ENCODE data around the gene PDP2.
A peak's percentile ranks its signal among the peaks of the same experiment; 100 is the strongest.
"Not testable (repeated sequence)": the region's sequence is repeated elsewhere in the genome, so short reads cannot be mapped to it uniquely, and the experiment has no call there.

Gene PDP2

DNA sequence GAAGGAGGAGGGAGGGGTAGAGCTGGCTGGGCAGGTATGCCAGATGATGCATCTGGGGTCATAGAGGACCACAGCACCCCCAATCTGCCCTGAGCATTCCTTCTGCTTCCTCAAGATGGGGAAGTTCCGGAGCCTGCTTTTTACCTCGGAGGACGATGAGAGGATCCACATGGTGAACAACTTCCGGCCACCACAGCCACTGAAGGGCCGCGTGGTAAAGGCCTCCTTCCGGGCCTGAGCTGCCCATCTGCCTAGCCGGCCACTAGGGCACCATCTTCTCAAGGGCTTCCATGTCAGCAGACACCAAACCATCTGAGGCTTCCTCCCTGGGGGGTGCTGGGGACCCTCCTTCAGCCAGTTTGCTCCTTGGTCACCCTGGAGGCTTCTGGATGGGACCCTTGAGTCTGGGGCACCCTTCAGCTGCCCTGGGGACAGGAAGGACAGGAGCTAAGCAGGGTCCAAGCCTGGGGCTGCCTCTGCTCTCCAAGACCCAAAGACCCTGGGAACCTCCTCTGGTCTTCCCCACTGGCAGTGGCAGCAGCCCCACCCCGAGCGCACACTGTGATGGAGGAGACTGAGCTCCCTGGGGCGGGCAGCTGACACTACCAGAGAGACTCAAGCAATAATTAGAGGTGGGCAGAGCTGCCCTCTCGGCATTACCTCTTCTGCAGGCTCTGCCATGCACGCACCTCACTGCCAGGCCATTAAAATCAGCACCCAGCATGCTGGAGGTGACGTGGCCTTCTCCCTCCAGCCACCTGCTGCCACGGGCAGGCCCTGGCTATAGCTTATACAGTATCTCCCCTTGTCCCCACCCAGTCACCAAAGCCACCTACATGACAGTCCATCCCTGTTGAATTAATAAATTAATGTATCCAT, 26.8 kb upstream of the PDP2 start:
- no peak for DNase-seq

DNA sequence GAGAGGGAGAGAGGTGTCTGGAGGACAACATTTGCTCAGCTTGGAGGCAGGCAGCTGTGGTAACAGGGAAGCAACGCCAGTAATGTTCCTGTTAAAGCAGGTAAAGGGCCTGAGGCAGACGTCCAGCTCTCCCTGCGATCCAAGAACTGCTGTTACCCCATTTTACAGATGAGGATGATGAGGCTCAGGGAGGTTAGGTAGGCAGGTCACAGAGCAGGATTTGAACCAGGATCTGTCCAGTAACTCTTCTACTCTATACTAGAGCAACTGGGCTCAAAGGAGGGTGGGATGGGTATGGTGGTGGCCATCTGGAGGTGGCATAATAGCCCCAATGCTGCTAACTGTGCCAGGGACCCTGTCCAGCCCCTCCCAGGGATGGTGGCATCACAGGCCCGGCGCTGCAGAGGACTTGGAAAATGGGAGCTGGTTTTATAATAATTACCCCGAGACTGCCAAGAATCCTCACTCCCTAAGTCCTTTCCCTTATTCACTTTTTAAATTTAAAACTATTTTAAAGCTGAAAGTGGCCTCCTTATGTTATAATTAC, 24.1 kb upstream of the PDP2 start:
- DNase-seq: no peak

DNA sequence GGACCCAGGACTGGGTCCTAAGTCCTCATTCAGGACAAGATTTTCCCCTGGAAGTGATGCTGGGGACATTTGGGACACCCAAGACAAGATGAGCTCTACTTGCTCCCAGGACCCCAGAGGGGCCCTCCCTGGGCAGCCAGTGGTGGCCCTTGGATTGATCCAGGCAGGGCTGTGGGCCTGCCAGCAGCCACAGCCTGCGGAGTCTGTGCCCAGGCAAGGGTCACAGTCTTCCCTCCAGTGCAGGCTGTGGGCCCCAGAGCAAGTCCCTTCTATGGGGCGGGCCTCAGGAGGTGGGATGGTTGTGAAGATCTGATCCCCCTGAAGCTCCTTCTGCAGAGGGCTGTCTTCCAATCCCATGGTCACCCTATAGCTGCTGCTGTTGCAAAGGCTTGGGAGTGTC, 23.5 kb upstream of the PDP2 start:
- DNase-seq: no peak

DNA sequence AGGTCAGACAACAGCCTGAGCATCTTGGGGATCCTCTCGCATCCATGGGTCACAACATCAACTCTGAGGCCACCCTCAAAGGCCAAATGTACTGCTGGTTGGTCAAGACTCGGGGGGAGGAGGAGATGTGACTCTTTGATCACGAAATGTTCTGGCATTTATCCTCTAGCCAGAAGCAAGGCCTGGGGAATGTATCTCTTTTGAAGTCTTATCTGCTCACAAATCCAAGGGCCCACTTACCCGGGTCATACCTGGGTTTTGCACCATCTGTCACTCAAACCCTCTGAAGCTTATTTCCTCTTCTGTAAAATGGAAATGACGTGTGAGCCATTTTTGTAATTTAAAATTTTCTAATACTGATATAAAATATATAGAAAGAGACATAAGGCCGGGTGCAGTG, 22.9 kb upstream of the PDP2 start:
- DNase-seq: no peak

DNA sequence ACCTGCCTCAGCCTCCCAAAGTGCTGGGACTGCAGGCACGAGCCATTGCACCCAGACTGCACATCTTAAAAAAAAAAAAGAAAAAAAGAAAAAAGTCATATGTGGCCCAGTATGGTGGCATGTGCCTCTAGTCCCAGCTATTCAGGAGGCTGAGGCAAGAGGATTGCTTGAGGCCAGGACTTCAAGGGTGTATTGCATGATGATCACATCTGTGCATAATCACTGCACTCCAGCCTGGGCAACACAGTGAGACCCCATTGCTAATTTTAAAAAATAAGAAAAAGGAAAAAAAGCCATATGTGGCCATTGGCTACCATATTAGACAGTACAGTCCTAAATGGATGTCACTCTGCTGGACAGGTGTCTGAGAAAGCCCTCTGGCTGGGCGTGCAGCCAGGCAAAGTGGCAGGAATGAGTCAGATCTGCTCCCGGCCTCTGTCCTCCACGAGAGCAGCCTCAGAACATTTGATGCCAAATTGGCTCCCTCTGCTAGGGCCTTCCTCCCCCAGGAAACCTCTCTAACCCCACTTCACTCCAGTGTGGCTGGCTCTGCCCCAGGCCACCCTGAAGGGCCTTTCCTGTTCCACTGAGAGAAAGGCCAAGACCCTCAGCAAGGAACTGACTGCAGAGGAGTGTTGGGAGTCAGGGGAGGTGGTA, 21.4 kb upstream of the PDP2 start:
- no peak for DNase-seq

DNA sequence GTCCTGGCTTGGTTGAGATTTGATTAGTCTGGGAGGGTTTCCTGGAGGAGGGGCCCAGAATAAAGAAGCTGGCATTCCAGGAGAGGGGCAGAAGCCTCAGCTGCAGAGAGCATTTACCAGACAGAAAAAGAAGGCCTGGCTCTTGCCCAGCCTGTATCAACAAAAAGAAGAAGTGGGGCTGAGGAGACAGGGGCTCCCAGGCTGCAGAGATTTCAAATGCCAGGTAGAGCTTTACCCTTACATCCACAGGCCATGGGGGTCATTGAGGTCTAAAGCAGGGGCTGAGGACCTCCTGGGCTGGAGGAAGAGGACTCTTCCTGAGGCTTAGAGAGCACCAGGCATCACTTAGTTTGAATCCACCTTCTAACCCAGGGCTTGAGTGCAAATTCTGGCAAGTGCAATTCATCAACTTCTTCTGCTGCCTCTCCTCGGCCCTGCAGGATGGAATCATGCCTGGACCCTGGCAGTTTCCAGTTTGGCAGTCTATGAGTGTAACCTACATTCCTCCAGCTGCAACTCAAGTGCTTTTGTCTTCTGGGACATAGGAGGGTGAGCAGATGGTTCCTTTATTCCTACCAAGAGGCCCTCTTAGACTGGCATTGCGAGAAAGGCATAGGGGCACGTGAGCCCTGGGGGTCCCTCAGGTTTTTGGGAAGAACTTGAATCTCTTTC, 20.8 kb upstream of the PDP2 start:
- no peak for DNase-seq

DNA sequence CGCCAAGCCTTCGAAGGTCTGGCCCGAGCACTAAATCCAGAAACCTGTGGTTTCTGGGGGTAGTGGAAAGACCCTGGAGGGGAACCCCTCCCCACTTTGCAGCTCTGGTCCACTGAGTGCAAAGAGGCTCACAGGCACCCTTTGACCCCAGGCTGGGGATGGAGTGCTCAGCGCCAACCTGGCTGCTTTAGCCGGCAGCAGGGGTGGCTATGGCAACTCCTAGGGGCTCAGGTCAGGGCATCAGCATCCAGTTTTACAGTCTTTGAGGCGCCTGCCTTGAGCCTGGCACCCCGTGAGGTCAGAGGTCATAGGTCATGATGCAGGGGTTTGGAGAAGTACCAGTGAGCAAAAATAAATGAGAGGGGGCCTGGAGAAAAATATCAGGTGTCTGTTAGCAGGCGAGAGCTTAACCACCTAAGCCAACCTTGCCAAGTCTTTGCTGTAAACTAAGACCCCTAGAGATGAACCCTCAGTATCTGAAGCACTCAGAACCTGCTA, 18.2 kb upstream of the PDP2 start:
- no peak for DNase-seq

- no peak for DNase-seq
Observed at GRCh38 chr16:66863707-66864106, 16.6 kb upstream of the PDP2 start.

GRCh38 chr16:66869424-66869823, 10.9 kb upstream of the PDP2 start:
- no peak for DNase-seq

- not testable (repeated sequence) for DNase-seq
Observed at GRCh38 chr16:66871363-66871762, 9.0 kb upstream of the PDP2 start.

GRCh38 chr16:66871840-66872239, 8.5 kb upstream of the PDP2 start:
- no peak for DNase-seq

- DNase-seq: no peak
Observed at GRCh38 chr16:66872559-66872942, 7.8 kb upstream of the PDP2 start.

- peak; percentile 97 for DNase-seq
Observed at GRCh38 chr16:66872943-66873684, 7.2 kb upstream of the PDP2 start.

- peak; percentile 15 for DNase-seq
Observed at GRCh38 chr16:66873685-66874055, 6.6 kb upstream of the PDP2 start.

DNA sequence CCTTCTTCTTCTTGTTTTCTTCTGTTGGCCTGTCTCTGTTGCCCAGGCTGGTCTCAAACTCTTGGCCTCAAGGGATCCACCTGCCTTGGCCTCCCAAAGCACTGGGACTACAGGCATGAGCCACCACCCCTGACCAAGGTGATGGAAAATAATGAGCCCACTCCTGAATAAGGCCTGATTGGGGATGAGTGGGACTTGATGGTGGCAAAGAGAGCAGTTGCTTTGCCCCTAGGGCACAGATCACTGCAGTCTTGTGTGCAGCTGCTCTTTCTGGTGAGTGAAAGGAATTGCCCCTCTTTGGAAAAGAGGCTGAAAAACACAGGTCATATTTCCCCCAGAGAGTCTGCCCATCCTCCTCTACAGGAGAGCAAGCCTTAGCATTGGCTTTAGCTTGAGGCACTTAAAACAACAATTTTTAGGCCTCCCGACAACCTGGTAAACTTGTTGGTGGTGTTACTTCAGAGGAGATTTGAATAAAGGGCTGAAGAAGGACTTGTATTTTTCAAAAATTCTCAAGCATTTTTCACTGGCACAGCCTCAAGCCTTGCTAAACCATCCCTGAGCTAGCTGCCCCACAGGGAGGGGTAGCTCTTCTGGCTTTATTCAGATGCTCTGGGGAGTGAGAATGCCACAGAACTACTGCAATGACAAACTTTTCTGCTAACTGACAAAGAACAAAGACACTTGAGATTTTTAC, 6.1 kb upstream of the PDP2 start:
- DNase-seq: peak; percentile 19

DNA sequence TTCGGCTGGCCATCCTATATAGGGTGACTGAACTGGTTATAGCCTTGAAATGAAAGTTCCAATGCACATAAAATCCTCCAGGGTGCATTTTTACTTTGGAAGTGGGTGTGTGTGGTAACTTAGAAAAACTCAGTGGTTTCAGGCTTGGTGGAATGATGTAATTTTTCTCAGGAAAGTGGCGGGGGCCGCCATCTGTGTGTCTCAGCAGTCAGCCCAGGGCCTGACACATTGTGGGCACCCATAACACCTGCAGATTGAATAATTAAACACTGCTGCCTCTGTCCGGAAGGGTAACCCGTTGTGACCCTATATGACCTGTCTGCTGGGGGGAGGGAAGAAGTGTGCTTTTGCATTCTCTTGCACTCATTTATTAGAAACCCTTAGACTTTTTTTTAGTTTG, 2.2 kb upstream of the PDP2 start:
- peak; percentile 85 for DNase-seq

- peak; percentile 35 for DNase-seq
Observed at GRCh38 chr16:66881014-66881417, 701 bp downstream of the PDP2 start.

GRCh38 chr16:66881560-66881959, 1.2 kb downstream of the PDP2 start:
- no peak for DNase-seq

- DNase-seq: no peak
Observed at GRCh38 chr16:66881964-66882508, 1.7 kb downstream of the PDP2 start.

DNA sequence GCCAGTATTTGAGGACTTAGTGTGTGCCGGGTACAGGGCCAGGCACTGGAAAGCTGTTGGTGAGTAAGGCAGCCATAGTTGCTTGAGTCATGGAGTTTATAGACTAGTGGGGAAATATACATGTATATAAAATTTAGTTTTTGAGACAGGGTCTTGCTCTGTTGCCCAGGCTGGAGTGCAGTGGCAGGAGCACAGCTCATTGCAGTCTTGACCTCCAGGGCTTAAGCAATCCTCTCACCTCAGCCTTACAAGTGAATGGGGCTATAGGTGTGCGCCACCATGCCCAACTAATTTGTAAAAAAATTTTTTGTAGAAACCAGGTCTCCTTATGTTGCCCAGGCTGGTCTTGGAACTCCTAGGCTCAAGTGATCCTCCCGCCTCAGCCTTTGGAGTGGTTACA, 2.4 kb downstream of the PDP2 start:
- no peak for DNase-seq

- DNase-seq: no peak
Observed at GRCh38 chr16:66885491-66885890, 5.2 kb downstream of the PDP2 start.

- DNase-seq: no peak
Observed at GRCh38 chr16:66886321-66886720, 6.0 kb downstream of the PDP2 start.
